Ectodermal cell (in vitro differentiated cells): ENCODE data around the gene ERFE. TPM values are rescaled to one million over a fixed set of nuclear protein-coding genes. Genes with fewer than 3 reads are reported as not detected.
"Not testable (repeated sequence)": the region's sequence is repeated elsewhere in the genome, so short reads cannot be mapped to it uniquely, and the experiment has no call there.

Experiments
- H3K27ac ChIP-seq: 2 replicates; pipeline ENCODE4 v1.7.0; 2013; ENCODE audit warnings: mild to moderate bottlenecking, low read depth, low read length; ENCODE audit not compliant: insufficient read depth, poor library complexity, severe bottlenecking
- H3K27me3 ChIP-seq: 2 replicates; pipeline ENCODE4 v1.7.0; 2013; ENCODE audit warnings: mild to moderate bottlenecking, low read length; ENCODE audit not compliant: insufficient read depth, control insufficient read depth, poor library complexity, severe bottlenecking
- H3K36me3 ChIP-seq: one replicate; pipeline ENCODE4 v1.7.0; 2013; ENCODE audit warnings: low read length; ENCODE audit not compliant: control insufficient read depth, insufficient read depth
- H3K4me1 ChIP-seq: one replicate; pipeline ENCODE4 v1.7.0; 2013; ENCODE audit warnings: low read length; ENCODE audit not compliant: control insufficient read depth, insufficient read depth
- H3K4me3 ChIP-seq: 2 replicates; pipeline ENCODE4 v1.7.0; 2013; ENCODE audit warnings: low read depth, low read length, control low read depth; ENCODE audit not compliant: insufficient read depth
- H3K9me3 ChIP-seq: 2 replicates; pipeline ENCODE4 v1.7.0; 2013; ENCODE audit warnings: mild to moderate bottlenecking, low read length, moderate library complexity; ENCODE audit not compliant: control insufficient read depth
- WGBS, 2 experiments: methylation state at CpG; one replicate each; pipeline ENCODE4 v1.1.7; 2013; ENCODE audit warnings: missing lambda C conversion rate in 2 of 2; 5-methylcytosine and 5-hydroxymethylcytosine counted together
- polyA plus RNA-seq, 4 experiments: library from polyadenylated mRNA; stranded (reverse); fragments of 50-300 nt; gene quantifications; one replicate each; pipeline ENCODE4 v1.2.3, GENCODE V29; 2013

ERFE gene
- 0.39 TPM for polyA plus RNA-seq (2013, experiment 1 of 4)
- polyA plus RNA-seq (2013, experiment 2 of 4) = 0.25 TPM
- 1.5 TPM for polyA plus RNA-seq (2013, experiment 3 of 4)
- polyA plus RNA-seq (2013, experiment 4 of 4) = 0.73 TPM

DNA sequence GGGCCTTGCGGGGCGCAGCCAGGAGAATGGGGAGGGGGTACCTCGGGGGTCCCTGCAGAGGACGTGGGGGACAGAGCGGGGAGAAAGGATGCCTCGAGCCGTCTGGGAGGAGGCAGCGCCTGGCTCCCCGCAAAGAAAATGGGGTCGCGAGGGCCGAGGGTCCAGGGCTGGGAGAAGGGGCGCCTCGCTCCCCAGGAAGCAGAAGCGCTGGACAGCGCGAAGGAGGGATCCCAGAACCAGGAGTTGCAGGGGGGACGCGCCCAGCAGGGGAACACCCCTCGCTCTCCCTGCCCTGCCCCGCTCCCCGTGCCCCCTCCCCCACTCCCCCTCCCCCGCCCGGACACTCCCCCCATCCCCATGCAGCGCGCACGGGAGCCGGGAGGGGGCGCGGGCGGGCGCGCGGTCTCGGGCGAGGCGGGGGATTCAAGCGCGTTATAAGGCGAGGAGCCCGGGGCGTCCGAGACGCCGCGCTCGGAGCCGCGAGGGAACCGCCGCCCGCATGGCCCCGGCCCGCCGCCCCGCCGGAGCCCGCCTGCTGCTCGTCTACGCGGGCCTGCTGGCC, at the start of gene ERFE:
Gene ERFE, plus strand, starts transcription at position 462 of the 562 bp plus-strand sequence. Its CDS starts 38 bp downstream, at position 500.
- Histone ChIP-seq H3K4me3 (no peak within 1 kb of the TSS), H3K27ac (no peak within 1 kb of the TSS), H3K4me1 (peaks cover 11% of the 10 kb centered on the region), H3K9me3 (no peaks in the 10 kb centered on the region), H3K27me3 (peaks cover 52% of the 10 kb centered on the region), H3K36me3 (no peaks in the 10 kb centered on the region)
- WGBS, 2 experiments = 14% methylated on average over 54 of the region's 61 CpGs

- no peaks in the 10 kb centered on the region for H3K36me3 ChIP-seq
- H3K9me3 ChIP-seq = peaks cover 2% of the 10 kb centered on the region
- no peak overlapping the region for H3K27ac ChIP-seq
- 91 to 93% methylated on average over 13 of the region's 13 CpGs for WGBS, 2 experiments
- H3K4me1 ChIP-seq = peaks cover 5% of the 10 kb centered on the region
- no peak overlapping the region for H3K4me3 ChIP-seq
- H3K27me3 ChIP-seq = peaks cover 7% of the 10 kb centered on the region
These were observed 45.2 kb upstream of the ERFE start for GRCh38 chr2:238113611-238114010.

- peaks cover 7% of the 10 kb centered on the region for H3K27me3 ChIP-seq
- no peaks in the 10 kb centered on the region for H3K4me1 ChIP-seq
- H3K36me3 ChIP-seq = no peaks in the 10 kb centered on the region
- no peak overlapping the region for H3K4me3 ChIP-seq
- H3K27ac ChIP-seq = no peak overlapping the region
- WGBS, 2 experiments = 91 to 94% methylated on average over 16 of the region's 16 CpGs
- peaks cover 2% of the 10 kb centered on the region for H3K9me3 ChIP-seq
These were observed 44.4 kb upstream of the ERFE start for GRCh38 chr2:238114331-238114841.

DNA sequence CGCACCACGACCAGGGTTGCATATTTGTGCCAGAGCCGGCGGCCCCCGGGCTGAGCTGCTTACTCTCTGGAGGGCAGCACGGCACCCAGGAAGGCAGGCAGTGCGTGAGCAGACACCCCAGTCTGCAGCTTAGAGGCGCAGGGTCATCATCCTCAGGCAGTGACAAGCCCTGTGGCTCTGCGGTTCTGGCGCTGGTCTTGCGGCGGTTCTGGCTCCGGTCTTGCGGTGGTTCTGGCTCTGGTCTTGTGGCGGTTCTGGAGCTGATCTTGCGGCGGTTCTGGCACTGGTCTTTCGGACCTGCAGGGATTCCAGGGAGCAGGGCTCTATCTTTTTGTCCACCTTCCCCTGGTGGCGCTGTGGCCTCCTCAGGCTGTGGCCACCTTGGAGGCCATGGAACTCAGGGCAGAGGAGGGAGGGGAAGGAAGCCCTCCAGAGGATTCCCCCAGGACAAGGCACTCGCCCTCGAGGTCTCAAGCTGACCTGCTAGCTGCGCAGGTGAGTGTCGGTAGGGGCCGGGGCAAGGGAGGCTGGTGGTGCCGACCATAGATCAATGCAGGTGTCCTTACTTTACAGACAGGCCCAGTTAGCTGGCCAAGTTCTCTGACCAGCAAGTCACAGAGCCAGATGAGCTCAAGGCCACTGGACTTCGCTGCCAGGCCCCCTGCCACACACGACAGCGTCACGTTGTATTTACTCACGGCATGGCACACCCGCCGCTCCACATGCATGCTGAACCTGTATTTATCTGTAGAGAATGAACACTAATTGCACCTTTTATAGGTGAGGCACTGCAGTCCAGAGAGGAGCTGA, 43.7 kb upstream of the ERFE start:
- H3K9me3 ChIP-seq = peaks cover 2% of the 10 kb centered on the region
- peaks cover 7% of the 10 kb centered on the region for H3K27me3 ChIP-seq
- 94% methylated on average over 32 of the region's 32 CpGs for WGBS, 2 experiments
- H3K4me1 ChIP-seq = peaks cover 2% of the 10 kb centered on the region
- H3K27ac ChIP-seq = no peak overlapping the region
- no peak overlapping the region for H3K4me3 ChIP-seq
- H3K36me3 ChIP-seq = no peaks in the 10 kb centered on the region

GRCh38 chr2:238115709-238116108, 43.1 kb upstream of the ERFE start:
- not testable (repeated sequence) for H3K4me3 ChIP-seq, H3K27ac ChIP-seq, H3K9me3 ChIP-seq, H3K36me3 ChIP-seq, H3K4me1 ChIP-seq, H3K27me3 ChIP-seq
- WGBS, 2 experiments = 93% methylated on average over 12 of the region's 12 CpGs

DNA sequence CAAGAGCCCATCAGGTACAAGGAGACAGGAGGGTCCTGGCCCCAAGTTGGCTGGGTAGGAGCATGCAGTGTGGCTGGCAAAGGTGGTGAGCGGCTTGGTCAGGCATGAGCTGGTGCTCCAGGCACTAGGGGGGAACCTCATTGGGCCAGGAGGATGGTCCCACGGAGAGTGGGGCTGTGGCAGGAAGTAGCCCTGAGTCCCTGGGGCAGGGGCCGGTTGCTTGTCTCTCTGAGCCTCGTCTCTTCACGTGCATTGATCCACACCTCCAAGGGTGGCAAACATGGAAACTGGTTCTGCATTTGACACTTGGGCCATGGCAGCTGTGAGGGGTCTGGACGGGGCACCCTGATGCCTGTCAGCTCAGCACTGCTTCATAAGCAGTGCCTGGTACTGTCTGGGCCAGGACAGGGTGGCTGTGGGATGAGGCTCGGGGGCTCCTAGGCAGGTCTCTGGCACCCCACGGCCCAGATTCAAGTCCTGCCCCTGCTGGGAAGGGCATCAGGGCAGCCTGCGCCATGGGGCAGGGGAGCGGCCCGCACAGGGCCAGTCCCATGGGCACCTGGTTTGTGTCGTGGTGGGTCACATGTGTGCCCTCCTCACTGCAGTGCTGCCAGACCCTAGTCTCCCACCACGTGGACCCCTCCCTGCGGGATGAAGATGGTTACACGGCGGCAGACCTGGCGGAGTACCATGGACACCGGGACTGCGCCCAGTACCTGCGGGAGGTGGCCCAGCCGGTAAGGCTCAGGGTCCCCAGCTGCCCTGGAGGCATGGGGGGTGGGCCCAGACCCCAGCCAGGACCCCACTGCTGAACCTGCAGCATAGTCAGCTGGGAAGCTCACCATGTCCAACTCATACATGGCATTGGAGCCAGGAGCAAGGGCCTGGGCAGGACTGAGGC, 42.2 kb upstream of the ERFE start:
- Histone ChIP-seq H3K27ac (no peak overlapping the region), H3K27me3 (peaks cover 7% of the 10 kb centered on the region), H3K4me3 (no peak overlapping the region), H3K36me3 (no peaks in the 10 kb centered on the region), H3K4me1 (peaks cover 8% of the 10 kb centered on the region), H3K9me3 (peaks cover 1% of the 10 kb centered on the region)
- 93 to 94% methylated on average over 21 of the region's 21 CpGs for WGBS, 2 experiments

DNA sequence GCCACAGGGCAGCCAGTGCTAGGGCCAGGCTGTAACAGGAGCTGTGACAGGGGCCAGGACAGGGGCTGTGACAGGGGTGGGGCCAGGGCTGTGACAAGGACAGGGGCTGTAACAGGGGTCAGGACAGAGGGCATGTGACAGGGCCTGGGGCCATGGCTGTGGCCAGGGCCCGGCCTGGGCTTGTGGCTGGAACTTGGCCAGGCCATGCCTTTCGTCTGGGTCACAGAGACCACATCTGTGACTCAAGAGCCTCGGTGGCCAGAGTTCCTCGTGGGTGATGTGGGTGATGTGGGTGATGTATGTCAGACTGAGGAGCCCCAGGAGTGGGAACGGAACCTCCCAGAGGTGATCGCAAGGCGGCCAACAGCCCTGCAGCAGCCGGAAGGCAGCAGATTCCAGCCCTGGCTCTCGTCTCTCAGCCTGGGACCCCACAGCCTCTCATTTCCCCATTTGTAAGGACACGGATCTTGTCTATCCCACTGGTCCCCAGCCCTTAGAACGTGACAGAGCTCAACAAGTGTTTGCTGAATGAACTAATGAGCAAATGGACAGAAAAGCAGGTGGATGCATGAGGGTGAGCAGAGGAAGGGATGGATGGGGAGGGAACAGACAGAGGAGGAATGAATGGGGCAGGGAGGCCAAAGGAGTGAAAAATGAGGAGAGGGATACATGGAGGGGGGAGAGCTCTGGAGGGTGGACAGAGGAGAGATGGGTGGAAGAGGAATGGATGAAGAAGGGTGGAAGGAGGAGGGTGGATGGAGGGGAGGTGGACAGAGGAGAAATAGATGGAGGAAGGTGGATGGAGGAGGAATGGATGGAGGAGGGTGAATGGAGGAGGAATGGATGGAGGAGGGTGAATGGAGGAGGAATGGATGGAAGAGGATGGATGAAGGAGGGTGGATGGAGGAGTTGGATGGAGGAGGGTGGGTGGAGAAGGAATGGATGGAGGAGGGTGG, 41.3 kb upstream of the ERFE start:
- H3K9me3 ChIP-seq = no peaks in the 10 kb centered on the region
- peaks cover 7% of the 10 kb centered on the region for H3K27me3 ChIP-seq
- H3K27ac ChIP-seq = no peak overlapping the region
- WGBS, 2 experiments = 87% methylated on average over 11 of the region's 11 CpGs
- H3K36me3 ChIP-seq = no peaks in the 10 kb centered on the region
- H3K4me1 ChIP-seq = peaks cover 8% of the 10 kb centered on the region
- no peak overlapping the region for H3K4me3 ChIP-seq

GRCh38 chr2:238119756-238120462, 38.9 kb upstream of the ERFE start:
- 84 to 85% methylated on average over 15 of the region's 15 CpGs for WGBS, 2 experiments
- Histone ChIP-seq H3K9me3 (no peaks in the 10 kb centered on the region), H3K27me3 (peaks cover 7% of the 10 kb centered on the region), H3K4me1 (peaks cover 8% of the 10 kb centered on the region), H3K4me3 (no peak overlapping the region), H3K36me3 (no peaks in the 10 kb centered on the region), H3K27ac (no peak overlapping the region)
